GM23338 (cell line): Measurements from ENCODE around the gene TTLL5. TPM values are rescaled to one million over a fixed set of nuclear protein-coding genes. Genes with fewer than 3 reads are reported as not detected.

Source experiments
- ATAC-seq: fragments of 200-7000 bp; cut with Tn5 transposase; 3 replicates; pipeline ENCODE4 v1.9.1; 2020
- DNase-seq: peaks from one replicate; pipeline ENCODE4 v3.0.0-alpha.2; 2015; ENCODE audit warnings: low spot score
- H2AFZ ChIP-seq: fragments of 200-600 bp; sonication (generic); 2 replicates; pipeline ENCODE4 v1.8.0; 2016; ENCODE audit warnings: antibody characterized with exemption, mild to moderate bottlenecking, moderate library complexity
- H3F3A ChIP-seq: fragments of 200-600 bp; sonication (generic); replicated peaks from 2 replicates; pipeline ENCODE4 v1.8.0; 2017; ENCODE audit warnings: antibody characterized with exemption, mixed run types, low read depth
- H3K27ac ChIP-seq: fragments of 200-600 bp; sonication (generic); 2 replicates; pipeline ENCODE4 v1.6.1; 2016; ENCODE audit warnings: low read depth
- H3K27me3 ChIP-seq: fragments of 200-600 bp; sonication (generic); 2 replicates; pipeline ENCODE4 v1.8.0; 2016; ENCODE audit warnings: mild to moderate bottlenecking, mixed run types, moderate library complexity; ENCODE audit not compliant: insufficient read depth
- H3K36me3 ChIP-seq: fragments of 200-600 bp; sonication (generic); 2 replicates; pipeline ENCODE4 v1.8.0; 2016; ENCODE audit warnings: mild to moderate bottlenecking; ENCODE audit not compliant: insufficient read depth
- H3K4me1 ChIP-seq: fragments of 200-600 bp; sonication (generic); 2 replicates; pipeline ENCODE4 v1.8.0; 2016; ENCODE audit warnings: mild to moderate bottlenecking, moderate library complexity; ENCODE audit not compliant: insufficient read depth
- H3K4me2 ChIP-seq: fragments of 200-600 bp; sonication (generic); 2 replicates; pipeline ENCODE4 v1.7.1; 2017; ENCODE audit warnings: mixed run types
- H3K4me3 ChIP-seq: fragments of 200-600 bp; sonication (generic); 2 replicates; pipeline ENCODE4 v1.6.1; 2016; ENCODE audit warnings: mixed run types
- H3K79me2 ChIP-seq: fragments of 200-600 bp; sonication (generic); replicated peaks from 2 replicates; pipeline ENCODE4 v1.8.0; 2017; ENCODE audit warnings: mild to moderate bottlenecking; ENCODE audit not compliant: insufficient read depth
- H3K9me2 ChIP-seq: fragments of 200-600 bp; sonication (generic); 2 replicates; pipeline ENCODE4 v1.8.0; 2017; ENCODE audit not compliant: insufficient read depth
- H4K20me1 ChIP-seq: fragments of 200-600 bp; sonication (generic); replicated peaks from 2 replicates; pipeline ENCODE4 v1.8.0; 2017; ENCODE audit warnings: mild to moderate bottlenecking; ENCODE audit not compliant: insufficient read depth
- H3K27ac Mint-ChIP-seq: 2 replicates; pipeline ENCODE4 v1.8.0; 2020; ENCODE audit warnings: inconsistent platforms, mild to moderate bottlenecking, moderate library complexity, mixed read lengths
- H3K27me3 Mint-ChIP-seq: 3 replicates; pipeline ENCODE4 v1.8.0; 2022; ENCODE audit warnings: low read depth, mild to moderate bottlenecking, moderate library complexity, mixed read lengths, inconsistent platforms; ENCODE audit not compliant: insufficient read depth, poor library complexity
- H3K36me3 Mint-ChIP-seq: 3 replicates; pipeline ENCODE4 v1.8.0; 2021; ENCODE audit warnings: low read depth, mild to moderate bottlenecking, inconsistent platforms, moderate library complexity, mixed read lengths
- H3K4me1 Mint-ChIP-seq: 3 replicates; pipeline ENCODE4 v1.8.0; 2020; ENCODE audit warnings: mild to moderate bottlenecking, inconsistent platforms, mixed read lengths
- H3K4me3 Mint-ChIP-seq: 3 replicates; pipeline ENCODE4 v1.8.0; 2021; ENCODE audit warnings: moderate library complexity, mild to moderate bottlenecking, inconsistent platforms, mixed read lengths
- H3K9me3 Mint-ChIP-seq: 3 replicates; pipeline ENCODE4 v1.8.0; 2020; ENCODE audit warnings: moderate library complexity, mild to moderate bottlenecking, inconsistent platforms, mixed read lengths
- CREB1 ChIP-seq: fragments of 250-450 bp; sonication (Bioruptor Pico); IDR thresholded peaks from 2 replicates; pipeline ENCODE4 v1.5.0; 2020; ENCODE audit warnings: low read depth, mild to moderate bottlenecking, moderate library complexity
- EZH2 ChIP-seq: fragments of 200-600 bp; sonication (generic); IDR thresholded peaks from one replicate; pipeline ENCODE4 v1.8.0; 2017; ENCODE audit warnings: antibody characterized with exemption, mild to moderate bottlenecking, low read depth; ENCODE audit not compliant: unreplicated experiment
- EZH2phosphoT487 ChIP-seq: fragments of 200-600 bp; sonication (generic); IDR thresholded peaks from one replicate; pipeline ENCODE4 v1.8.1; 2018; ENCODE audit warnings: antibody characterized with exemption; ENCODE audit not compliant: unreplicated experiment
- JUNB ChIP-seq: IDR thresholded peaks from one replicate; pipeline ENCODE4 v1.6.1; 2016; ENCODE audit warnings: antibody characterized with exemption; ENCODE audit not compliant: unreplicated experiment
- NANOG ChIP-seq: IDR thresholded peaks from 2 replicates; pipeline ENCODE4 v1.6.1; 2016; ENCODE audit warnings: antibody characterized with exemption, borderline replicate concordance
- POLR2AphosphoS5 ChIP-seq: IDR thresholded peaks from 2 replicates; pipeline ENCODE4 v1.6.1; 2016; ENCODE audit warnings: antibody characterized with exemption, low read depth
- STAT1 ChIP-seq: IDR thresholded peaks from one replicate; pipeline ENCODE4 v1.6.1; 2016; ENCODE audit warnings: antibody characterized with exemption; ENCODE audit not compliant: unreplicated experiment
- ZNF114 ChIP-seq: fragments of 250-450 bp; sonication (Bioruptor Pico); IDR thresholded peaks from 2 replicates; pipeline ENCODE4 v1.5.0; 2020; ENCODE audit warnings: mild to moderate bottlenecking, moderate library complexity
- ZNF331 ChIP-seq: fragments of 250-450 bp; sonication (Bioruptor Pico); IDR thresholded peaks from 2 replicates; pipeline ENCODE4 v1.5.0; 2020; ENCODE audit warnings: low read depth, mild to moderate bottlenecking, moderate library complexity
- polyA plus RNA-seq: library from polyadenylated mRNA; unstranded; fragments of >200 nt; fragmentation: Nextera tagmentation; extraction: Ambion mirVana; gene quantifications from 2 replicates; pipeline ENCODE4 v1.2.1, GENCODE V29; 2016
- total RNA-seq: library from RNA; depleted of rRNA; stranded (reverse); fragments of >200 nt; shearing (Covaris generic); gene quantifications from 2 replicates; pipeline ENCODE4 v1.2.3, GENCODE V29; 2014
- TF ChIP-seq, protein P1 (sequence below), 2 experiments: fragments of 200-600 bp in 1 of 2; sonication (generic) in 1 of 2; conservative IDR thresholded peaks; 2 replicates each; pipeline versions ENCODE4 v1.5.1 to v1.6.1; 2016 to 2017; ENCODE audit warnings: antibody characterized with exemption in 2 of 2, low read depth in 2 of 2, mild to moderate bottlenecking in 2 of 2, moderate library complexity in 1 of 2
- TF ChIP-seq, protein P2 (sequence below): IDR thresholded peaks from 2 replicates; pipeline ENCODE4 v1.6.1; 2016; ENCODE audit warnings: antibody characterized with exemption
- TF ChIP-seq, protein P3 (sequence below): fragments of 250-450 bp; sonication (Bioruptor Pico); IDR thresholded peaks from 2 replicates; pipeline ENCODE4 v1.5.0; 2020; ENCODE audit warnings: mild to moderate bottlenecking, moderate library complexity
- TF ChIP-seq, protein P4 (sequence below): IDR thresholded peaks from one replicate; pipeline ENCODE4 v1.6.1; 2018; ENCODE audit warnings: antibody characterized with exemption; ENCODE audit not compliant: unreplicated experiment

The TTLL5 gene
- total and polyA plus RNA-seq, 2 experiments from 2014 or later = 33.5 to 35.4 TPM

DNA sequence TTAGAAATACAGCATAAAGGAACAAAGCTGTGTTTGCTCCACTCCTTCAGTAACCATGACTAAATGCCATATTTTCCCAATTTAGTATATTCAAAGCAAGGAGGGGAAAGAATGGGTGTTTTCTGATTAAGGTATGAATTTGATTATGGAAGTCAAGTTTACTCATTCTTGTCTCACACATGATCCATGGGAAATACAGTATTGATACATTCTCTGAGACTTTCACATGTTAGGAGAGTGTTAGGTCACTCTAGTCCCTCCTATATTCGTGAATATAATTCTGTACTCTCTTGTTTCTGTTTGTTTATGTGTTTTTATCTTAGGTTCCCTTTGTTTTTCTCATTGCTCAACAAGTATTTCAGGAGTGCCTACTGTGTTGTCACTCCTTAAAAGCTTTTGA, 42.4 kb downstream of the TTLL5 start:
- H3K9me2 ChIP-seq = no peaks in the 10 kb centered on the region
- H3K36me3 ChIP-seq = peaks cover 7% of the 10 kb centered on the region
- no peaks in the 10 kb centered on the region for H3F3A ChIP-seq
- H3K4me1 Mint-ChIP-seq = no peaks in the 10 kb centered on the region
- no peak overlapping the region for H3K27ac Mint-ChIP-seq
- H3K27me3 ChIP-seq = no peaks in the 10 kb centered on the region
- H4K20me1 ChIP-seq = 0 out of 2 replicates have a peak, but pooled peaks cover 4% of the 10 kb centered on the region
- TF ChIP-seq POLR2AphosphoS5 (no peak), CREB1 (CRISPR knock-in tag) (no peak), EZH2 (no peak), ZNF331 (CRISPR knock-in tag) (no peak), EZH2phosphoT487 (no peak), JUNB (no peak), STAT1 (no peak), NANOG (no peak), ZNF114 (no peak)
- TF ChIP-seq, protein P1, sequence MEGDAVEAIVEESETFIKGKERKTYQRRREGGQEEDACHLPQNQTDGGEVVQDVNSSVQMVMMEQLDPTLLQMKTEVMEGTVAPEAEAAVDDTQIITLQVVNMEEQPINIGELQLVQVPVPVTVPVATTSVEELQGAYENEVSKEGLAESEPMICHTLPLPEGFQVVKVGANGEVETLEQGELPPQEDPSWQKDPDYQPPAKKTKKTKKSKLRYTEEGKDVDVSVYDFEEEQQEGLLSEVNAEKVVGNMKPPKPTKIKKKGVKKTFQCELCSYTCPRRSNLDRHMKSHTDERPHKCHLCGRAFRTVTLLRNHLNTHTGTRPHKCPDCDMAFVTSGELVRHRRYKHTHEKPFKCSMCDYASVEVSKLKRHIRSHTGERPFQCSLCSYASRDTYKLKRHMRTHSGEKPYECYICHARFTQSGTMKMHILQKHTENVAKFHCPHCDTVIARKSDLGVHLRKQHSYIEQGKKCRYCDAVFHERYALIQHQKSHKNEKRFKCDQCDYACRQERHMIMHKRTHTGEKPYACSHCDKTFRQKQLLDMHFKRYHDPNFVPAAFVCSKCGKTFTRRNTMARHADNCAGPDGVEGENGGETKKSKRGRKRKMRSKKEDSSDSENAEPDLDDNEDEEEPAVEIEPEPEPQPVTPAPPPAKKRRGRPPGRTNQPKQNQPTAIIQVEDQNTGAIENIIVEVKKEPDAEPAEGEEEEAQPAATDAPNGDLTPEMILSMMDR (conservative IDR thresholded peaks at IDR 0.05; ENCODE audit: low read depth in 2 of 2) = no peak
- TF ChIP-seq, protein P2, sequence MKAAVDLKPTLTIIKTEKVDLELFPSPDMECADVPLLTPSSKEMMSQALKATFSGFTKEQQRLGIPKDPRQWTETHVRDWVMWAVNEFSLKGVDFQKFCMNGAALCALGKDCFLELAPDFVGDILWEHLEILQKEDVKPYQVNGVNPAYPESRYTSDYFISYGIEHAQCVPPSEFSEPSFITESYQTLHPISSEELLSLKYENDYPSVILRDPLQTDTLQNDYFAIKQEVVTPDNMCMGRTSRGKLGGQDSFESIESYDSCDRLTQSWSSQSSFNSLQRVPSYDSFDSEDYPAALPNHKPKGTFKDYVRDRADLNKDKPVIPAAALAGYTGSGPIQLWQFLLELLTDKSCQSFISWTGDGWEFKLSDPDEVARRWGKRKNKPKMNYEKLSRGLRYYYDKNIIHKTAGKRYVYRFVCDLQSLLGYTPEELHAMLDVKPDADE = no peak
- TF ChIP-seq, protein P3, sequence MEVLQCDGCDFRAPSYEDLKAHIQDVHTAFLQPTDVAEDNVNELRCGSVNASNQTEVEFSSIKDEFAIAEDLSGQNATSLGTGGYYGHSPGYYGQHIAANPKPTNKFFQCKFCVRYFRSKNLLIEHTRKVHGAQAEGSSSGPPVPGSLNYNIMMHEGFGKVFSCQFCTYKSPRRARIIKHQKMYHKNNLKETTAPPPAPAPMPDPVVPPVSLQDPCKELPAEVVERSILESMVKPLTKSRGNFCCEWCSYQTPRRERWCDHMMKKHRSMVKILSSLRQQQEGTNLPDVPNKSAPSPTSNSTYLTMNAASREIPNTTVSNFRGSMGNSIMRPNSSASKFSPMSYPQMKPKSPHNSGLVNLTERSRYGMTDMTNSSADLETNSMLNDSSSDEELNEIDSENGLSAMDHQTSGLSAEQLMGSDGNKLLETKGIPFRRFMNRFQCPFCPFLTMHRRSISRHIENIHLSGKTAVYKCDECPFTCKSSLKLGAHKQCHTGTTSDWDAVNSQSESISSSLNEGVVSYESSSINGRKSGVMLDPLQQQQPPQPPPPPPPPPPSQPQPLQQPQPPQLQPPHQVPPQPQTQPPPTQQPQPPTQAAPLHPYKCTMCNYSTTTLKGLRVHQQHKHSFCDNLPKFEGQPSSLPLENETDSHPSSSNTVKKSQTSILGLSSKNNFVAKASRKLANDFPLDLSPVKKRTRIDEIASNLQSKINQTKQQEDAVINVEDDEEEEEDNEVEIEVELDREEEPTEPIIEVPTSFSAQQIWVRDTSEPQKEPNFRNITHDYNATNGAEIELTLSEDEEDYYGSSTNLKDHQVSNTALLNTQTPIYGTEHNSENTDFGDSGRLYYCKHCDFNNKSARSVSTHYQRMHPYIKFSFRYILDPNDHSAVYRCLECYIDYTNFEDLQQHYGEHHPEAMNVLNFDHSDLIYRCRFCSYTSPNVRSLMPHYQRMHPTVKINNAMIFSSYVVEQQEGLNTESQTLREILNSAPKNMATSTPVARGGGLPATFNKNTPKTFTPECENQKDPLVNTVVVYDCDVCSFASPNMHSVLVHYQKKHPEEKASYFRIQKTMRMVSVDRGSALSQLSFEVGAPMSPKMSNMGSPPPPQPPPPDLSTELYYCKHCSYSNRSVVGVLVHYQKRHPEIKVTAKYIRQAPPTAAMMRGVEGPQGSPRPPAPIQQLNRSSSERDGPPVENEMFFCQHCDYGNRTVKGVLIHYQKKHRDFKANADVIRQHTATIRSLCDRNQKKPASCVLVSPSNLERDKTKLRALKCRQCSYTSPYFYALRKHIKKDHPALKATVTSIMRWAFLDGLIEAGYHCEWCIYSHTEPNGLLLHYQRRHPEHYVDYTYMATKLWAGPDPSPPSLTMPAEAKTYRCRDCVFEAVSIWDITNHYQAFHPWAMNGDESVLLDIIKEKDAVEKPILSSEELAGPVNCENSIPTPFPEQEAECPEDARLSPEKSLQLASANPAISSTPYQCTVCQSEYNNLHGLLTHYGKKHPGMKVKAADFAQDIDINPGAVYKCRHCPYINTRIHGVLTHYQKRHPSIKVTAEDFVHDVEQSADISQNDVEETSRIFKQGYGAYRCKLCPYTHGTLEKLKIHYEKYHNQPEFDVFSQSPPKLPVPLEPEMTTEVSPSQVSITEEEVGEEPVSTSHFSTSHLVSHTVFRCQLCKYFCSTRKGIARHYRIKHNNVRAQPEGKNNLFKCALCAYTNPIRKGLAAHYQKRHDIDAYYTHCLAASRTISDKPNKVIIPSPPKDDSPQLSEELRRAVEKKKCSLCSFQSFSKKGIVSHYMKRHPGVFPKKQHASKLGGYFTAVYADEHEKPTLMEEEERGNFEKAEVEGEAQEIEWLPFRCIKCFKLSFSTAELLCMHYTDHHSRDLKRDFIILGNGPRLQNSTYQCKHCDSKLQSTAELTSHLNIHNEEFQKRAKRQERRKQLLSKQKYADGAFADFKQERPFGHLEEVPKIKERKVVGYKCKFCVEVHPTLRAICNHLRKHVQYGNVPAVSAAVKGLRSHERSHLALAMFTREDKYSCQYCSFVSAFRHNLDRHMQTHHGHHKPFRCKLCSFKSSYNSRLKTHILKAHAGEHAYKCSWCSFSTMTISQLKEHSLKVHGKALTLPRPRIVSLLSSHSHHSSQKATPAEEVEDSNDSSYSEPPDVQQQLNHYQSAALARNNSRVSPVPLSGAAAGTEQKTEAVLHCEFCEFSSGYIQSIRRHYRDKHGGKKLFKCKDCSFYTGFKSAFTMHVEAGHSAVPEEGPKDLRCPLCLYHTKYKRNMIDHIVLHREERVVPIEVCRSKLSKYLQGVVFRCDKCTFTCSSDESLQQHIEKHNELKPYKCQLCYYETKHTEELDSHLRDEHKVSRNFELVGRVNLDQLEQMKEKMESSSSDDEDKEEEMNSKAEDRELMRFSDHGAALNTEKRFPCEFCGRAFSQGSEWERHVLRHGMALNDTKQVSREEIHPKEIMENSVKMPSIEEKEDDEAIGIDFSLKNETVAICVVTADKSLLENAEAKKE = no peak
- TF ChIP-seq, protein P4, sequence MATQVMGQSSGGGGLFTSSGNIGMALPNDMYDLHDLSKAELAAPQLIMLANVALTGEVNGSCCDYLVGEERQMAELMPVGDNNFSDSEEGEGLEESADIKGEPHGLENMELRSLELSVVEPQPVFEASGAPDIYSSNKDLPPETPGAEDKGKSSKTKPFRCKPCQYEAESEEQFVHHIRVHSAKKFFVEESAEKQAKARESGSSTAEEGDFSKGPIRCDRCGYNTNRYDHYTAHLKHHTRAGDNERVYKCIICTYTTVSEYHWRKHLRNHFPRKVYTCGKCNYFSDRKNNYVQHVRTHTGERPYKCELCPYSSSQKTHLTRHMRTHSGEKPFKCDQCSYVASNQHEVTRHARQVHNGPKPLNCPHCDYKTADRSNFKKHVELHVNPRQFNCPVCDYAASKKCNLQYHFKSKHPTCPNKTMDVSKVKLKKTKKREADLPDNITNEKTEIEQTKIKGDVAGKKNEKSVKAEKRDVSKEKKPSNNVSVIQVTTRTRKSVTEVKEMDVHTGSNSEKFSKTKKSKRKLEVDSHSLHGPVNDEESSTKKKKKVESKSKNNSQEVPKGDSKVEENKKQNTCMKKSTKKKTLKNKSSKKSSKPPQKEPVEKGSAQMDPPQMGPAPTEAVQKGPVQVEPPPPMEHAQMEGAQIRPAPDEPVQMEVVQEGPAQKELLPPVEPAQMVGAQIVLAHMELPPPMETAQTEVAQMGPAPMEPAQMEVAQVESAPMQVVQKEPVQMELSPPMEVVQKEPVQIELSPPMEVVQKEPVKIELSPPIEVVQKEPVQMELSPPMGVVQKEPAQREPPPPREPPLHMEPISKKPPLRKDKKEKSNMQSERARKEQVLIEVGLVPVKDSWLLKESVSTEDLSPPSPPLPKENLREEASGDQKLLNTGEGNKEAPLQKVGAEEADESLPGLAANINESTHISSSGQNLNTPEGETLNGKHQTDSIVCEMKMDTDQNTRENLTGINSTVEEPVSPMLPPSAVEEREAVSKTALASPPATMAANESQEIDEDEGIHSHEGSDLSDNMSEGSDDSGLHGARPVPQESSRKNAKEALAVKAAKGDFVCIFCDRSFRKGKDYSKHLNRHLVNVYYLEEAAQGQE = no peak
- H3K27me3 Mint-ChIP-seq = no peaks in the 10 kb centered on the region
- H3K9me3 Mint-ChIP-seq = no peaks in the 10 kb centered on the region
- no peaks in the 10 kb centered on the region for H3K79me2 ChIP-seq
- H3K4me3 ChIP-seq = no peak overlapping the region
- no peak overlapping the region for H3K27ac ChIP-seq
- peaks cover 22% of the 10 kb centered on the region for H3K36me3 Mint-ChIP-seq
- no peak for DNase-seq
- ATAC-seq = no peak
- no peaks in the 10 kb centered on the region for H3K4me1 ChIP-seq
- no peak overlapping the region for H2AFZ ChIP-seq
- H3K4me3 Mint-ChIP-seq = no peak overlapping the region
- H3K4me2 ChIP-seq = no peak overlapping the region
